Loucy (cell line): ENCODE results near the gene ATP11A.

Source experiments
- H2AFZ ChIP-seq: fragments of 200-600 bp; sonication (generic); 2 replicates; pipeline ENCODE4 v1.6.0; 2016; ENCODE audit warnings: antibody characterized with exemption, mild to moderate bottlenecking, low read length, moderate library complexity
- H3F3A ChIP-seq: fragments of 200-600 bp; 2 replicates; pipeline ENCODE4 v1.6.0; 2016; ENCODE audit warnings: antibody characterized with exemption, low read depth, mild to moderate bottlenecking
- H3K27me3 ChIP-seq: fragments of 200-600 bp; sonication (generic); 2 replicates; pipeline ENCODE4 v1.6.1; 2014; ENCODE audit warnings: low read length, mild to moderate bottlenecking; ENCODE audit not compliant: insufficient read depth, poor library complexity, severe bottlenecking
- H3K36me3 ChIP-seq: fragments of 200-600 bp; sonication (generic); 2 replicates; pipeline ENCODE4 v1.6.1; 2016; ENCODE audit warnings: low read length; ENCODE audit not compliant: insufficient read depth
- H3K4me1 ChIP-seq: fragments of 200-600 bp; sonication (generic); 2 replicates; pipeline ENCODE4 v1.5.1; 2014; ENCODE audit warnings: low read length, mild to moderate bottlenecking; ENCODE audit not compliant: insufficient read depth, poor library complexity, severe bottlenecking
- H3K4me2 ChIP-seq: fragments of 200-600 bp; sonication (generic); 2 replicates; pipeline ENCODE4 v1.6.0; 2014; ENCODE audit warnings: antibody characterized with exemption, low read length, low read depth, mild to moderate bottlenecking; ENCODE audit not compliant: poor library complexity, severe bottlenecking
- H3K4me3 ChIP-seq: fragments of 200-600 bp; sonication (generic); 2 replicates; pipeline ENCODE4 v1.5.1; 2014; ENCODE audit warnings: low read length, mild to moderate bottlenecking, mixed read lengths; ENCODE audit not compliant: poor library complexity, severe bottlenecking
- H3K79me2 ChIP-seq: fragments of 200-600 bp; sonication (generic); 2 replicates; pipeline ENCODE4 v1.6.1; 2014; ENCODE audit warnings: low read length; ENCODE audit not compliant: insufficient read depth
- H3K9ac ChIP-seq: fragments of 200-600 bp; sonication (generic); 2 replicates; pipeline ENCODE4 v1.6.0; 2014; ENCODE audit warnings: mild to moderate bottlenecking, low read depth, low read length, moderate library complexity; ENCODE audit not compliant: poor library complexity, severe bottlenecking
- H3K9me2 ChIP-seq: fragments of 200-600 bp; sonication (generic); replicated peaks from 2 replicates; pipeline ENCODE4 v1.6.1; 2016; ENCODE audit warnings: low read depth, low read length, mixed read lengths
- H3K9me3 ChIP-seq: fragments of 200-600 bp; sonication (generic); 2 replicates; pipeline ENCODE4 v1.6.1; 2014; ENCODE audit warnings: mild to moderate bottlenecking, antibody characterized with exemption, low read length, low read depth; ENCODE audit not compliant: insufficient read depth
- H4K20me1 ChIP-seq: fragments of 200-600 bp; sonication (generic); 2 replicates; pipeline ENCODE4 v1.6.0; 2014; ENCODE audit warnings: antibody characterized with exemption, low read length, mild to moderate bottlenecking; ENCODE audit not compliant: insufficient read depth, poor library complexity, severe bottlenecking
- CTCF ChIP-seq: fragments of 200-600 bp; sonication (generic); conservative IDR thresholded peaks from 2 replicates; pipeline ENCODE4 v1.5.1; 2014; ENCODE audit warnings: mild to moderate bottlenecking, antibody characterized with exemption, low read length
- EZH2phosphoT487 ChIP-seq: fragments of 200-600 bp; IDR thresholded peaks from 2 replicates; pipeline ENCODE4 v1.6.1; 2018; ENCODE audit warnings: antibody characterized with exemption, mild to moderate bottlenecking, moderate library complexity, borderline replicate concordance

The ATP11A gene

DNA sequence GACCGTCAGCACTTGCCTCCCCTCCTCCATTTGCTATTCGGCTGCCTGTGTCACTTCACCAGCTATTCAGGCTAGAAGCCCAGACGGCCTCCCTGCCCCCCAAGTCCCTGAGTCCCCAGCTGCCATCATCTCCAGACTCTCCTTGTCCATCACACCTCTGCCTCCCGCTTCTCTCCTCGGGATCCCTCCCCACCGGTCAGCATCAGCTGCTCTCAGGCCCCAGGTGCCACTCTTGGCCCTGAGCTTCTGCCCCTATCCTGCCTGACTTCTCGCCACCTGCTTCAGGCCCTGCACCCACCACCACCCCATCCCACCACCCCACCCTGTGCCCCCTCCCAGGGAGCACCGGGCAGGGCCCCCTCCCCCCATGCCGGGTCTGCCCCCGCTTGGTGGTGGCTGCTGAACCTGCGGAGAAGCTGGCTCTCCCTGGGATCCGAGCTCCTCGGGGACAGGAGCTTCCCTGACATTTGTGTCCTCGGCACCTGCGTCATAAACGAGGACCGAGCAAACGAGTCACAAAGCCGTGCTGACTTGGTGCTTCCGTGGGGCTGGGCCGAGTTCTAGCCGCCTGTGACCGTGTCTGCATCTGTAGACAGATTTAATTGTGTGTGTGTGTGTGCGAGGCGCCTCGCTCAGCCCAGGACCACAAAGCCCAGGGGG, 208.9 kb downstream of the ATP11A start:
- no peak overlapping the region for H2AFZ ChIP-seq
- H3K36me3 ChIP-seq, result no peaks in the 10 kb centered on the region
- no peaks in the 10 kb centered on the region for H3K9me2 ChIP-seq
- no peaks in the 10 kb centered on the region for H4K20me1 ChIP-seq
- no peak overlapping the region for H3K4me3 ChIP-seq
- no peak overlapping the region for H3K9ac ChIP-seq
- H3K4me1 ChIP-seq, result no peaks in the 10 kb centered on the region
- TF ChIP-seq CTCF (no peak), EZH2phosphoT487 (no peak)
- H3F3A ChIP-seq, result no peaks in the 10 kb centered on the region
- H3K79me2 ChIP-seq, result no peaks in the 10 kb centered on the region
- H3K4me2 ChIP-seq, result no peak overlapping the region
- H3K27me3 ChIP-seq, result no peaks in the 10 kb centered on the region
- no peaks in the 10 kb centered on the region for H3K9me3 ChIP-seq

DNA sequence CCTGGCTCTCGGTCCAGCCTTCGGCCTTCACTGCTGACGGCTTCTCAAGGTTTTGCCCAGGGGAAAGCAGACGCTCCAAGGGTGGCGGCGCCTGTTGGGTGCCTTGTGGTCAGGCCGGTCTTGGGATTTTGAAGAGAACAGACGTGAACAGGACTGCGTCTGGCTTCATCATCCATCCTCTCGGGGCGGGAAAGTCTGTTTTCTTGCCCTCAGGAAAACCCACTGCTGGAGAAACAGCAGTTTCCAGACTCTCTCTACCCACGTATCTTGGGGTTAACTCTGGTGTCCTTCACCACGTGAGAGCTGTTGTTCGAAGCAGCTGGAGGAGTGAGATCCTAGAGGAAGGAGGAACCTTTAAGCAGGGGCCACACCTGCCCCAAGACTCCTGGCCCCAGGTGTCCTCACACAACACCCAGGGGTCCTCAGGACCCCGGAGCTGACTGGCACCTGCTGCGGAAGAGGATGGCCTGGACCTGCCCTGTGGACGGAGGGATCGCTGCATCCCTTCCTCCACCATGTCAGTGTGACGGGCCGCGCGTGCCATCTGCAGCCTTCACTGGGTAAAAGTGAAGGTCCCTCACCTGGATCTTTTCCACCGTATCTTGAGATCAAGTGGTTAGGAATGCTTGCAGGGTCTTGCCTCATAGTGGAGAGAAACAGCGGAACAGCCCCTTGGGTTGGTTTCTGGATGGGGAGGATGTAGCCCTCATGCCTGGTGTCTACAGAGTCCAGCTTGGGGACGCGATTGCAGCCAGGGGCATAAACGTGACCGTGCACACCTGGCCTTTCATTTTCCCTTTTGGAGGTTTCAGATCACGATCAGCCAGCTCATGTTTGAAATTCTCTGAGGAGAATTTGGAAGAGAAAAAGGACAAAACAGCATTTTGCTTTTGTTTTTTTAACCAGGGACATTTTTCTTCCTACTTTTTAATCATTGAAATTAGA, 209.7 kb downstream of the ATP11A start:
- no peaks in the 10 kb centered on the region for H3F3A ChIP-seq
- no peaks in the 10 kb centered on the region for H3K27me3 ChIP-seq
- H4K20me1 ChIP-seq, result no peaks in the 10 kb centered on the region
- H3K4me3 ChIP-seq, result no peak overlapping the region
- no peaks in the 10 kb centered on the region for H3K9me2 ChIP-seq
- H3K36me3 ChIP-seq, result no peaks in the 10 kb centered on the region
- no peaks in the 10 kb centered on the region for H3K4me1 ChIP-seq
- H3K9ac ChIP-seq, result no peak overlapping the region
- no peaks in the 10 kb centered on the region; the same call in 1 of the 2 replicates for H3K9me3 ChIP-seq
- no peak overlapping the region for H2AFZ ChIP-seq
- TF ChIP-seq EZH2phosphoT487 (no peak), CTCF (no peak)
- no peaks in the 10 kb centered on the region for H3K79me2 ChIP-seq
- H3K4me2 ChIP-seq, result no peak overlapping the region

GRCh38 chr13:112900226-112900600, 210.4 kb downstream of the ATP11A start:
- Histone ChIP-seq H3F3A (no peaks in the 10 kb centered on the region), H3K4me3 (no peak overlapping the region), H3K9me3 (no peaks in the 10 kb centered on the region; the same call in 1 of the 2 replicates), H3K4me2 (no peak overlapping the region), H3K9ac (no peak overlapping the region), H3K9me2 (no peaks in the 10 kb centered on the region), H3K79me2 (no peaks in the 10 kb centered on the region), H2AFZ (no peak overlapping the region), H3K27me3 (no peaks in the 10 kb centered on the region), H4K20me1 (no peaks in the 10 kb centered on the region), H3K4me1 (no peaks in the 10 kb centered on the region), H3K36me3 (no peaks in the 10 kb centered on the region)
- TF ChIP-seq CTCF, result no peak
- no peak for TF ChIP-seq EZH2phosphoT487
